HG02970 (cell line): ENCODE measurements around the gene LGALS8.

ENCODE experiments used
- ATAC-seq: cut with Tn5 transposase; IDR thresholded peaks from one replicate; pipeline ENCODE4 v1.9.1; 2021; ENCODE audit warnings: mild to moderate bottlenecking, moderate library complexity, moderate number of reproducible peaks; ENCODE audit not compliant: unreplicated experiment, low FRiP score

The LGALS8 gene

DNA sequence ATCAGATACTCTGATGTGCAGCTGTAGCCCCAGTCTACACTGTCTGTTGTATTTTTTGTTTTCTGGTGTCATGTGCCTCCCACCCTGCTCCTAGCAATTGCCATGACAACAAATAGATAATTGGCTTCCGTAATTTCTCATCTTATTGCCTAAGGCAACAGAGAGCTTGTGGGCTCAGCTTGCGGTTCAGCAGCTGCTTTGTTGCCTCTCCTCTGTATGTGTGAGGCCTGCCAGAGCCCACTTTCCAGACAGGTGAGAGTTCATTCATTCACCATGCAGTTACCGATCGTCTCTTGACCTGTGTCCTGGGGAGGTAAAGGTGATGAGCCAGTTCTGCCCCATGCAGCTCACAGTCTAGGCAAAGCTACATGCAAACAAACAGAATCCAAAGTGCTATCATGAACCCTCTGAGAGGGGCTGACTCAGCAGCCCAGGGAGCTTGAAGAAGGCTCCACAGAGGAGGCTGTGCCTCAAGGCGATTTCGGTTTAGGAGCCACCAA, 11.9 kb downstream of the LGALS8 start:
- ATAC-seq = no peak

DNA sequence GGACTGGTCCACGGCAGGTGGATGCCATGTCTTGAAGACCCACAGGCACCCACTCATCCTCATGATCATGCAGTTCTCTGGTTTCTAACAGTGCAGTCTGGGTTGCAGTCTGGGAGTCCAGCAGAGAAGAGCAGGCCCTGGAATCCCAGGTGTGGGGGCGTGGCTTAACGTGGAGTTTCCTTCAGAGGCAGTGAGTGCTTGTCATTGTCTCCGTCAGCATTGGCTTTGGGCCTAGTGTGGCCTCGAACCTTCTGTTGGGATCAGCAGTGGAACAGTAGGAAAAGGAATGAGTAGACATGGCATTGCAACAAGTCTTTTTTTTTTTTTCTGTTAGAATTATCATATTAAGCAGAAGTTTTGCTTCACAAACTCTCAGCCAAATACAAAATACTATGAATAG, 12.8 kb downstream of the LGALS8 start:
- no peak for ATAC-seq

DNA sequence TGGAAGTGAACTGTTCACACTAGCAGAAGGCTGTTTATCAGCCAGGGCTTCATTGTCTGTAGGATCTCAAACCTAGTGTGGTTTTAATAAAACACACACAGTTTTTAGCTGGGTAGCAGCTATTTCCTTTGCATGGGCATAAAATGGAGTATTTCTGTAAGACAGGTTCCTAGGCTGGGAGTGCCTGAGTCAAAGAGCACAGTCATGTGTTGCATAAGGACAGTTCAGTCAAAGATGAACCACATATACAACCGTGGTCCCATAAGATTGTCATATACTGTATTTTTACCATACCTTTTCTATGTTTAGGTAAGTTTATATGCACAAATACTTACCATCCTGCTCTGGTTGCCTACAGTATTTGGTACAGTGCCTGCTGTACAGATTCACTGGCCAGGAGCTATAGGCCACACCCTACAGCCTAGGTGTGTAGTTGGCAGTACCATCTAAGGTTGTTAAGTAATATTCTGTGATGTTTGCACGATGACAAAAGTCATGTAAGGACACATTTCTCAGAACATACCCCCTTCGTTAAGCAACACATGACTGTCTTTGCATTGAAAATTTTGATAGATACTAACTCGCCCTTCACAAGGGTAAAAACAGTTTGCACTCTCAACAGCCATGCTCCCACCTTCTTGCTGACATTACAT, 17.2 kb downstream of the LGALS8 start:
- ATAC-seq = no peak

GRCh38 chr1:236541710-236542109, 17.9 kb downstream of the LGALS8 start:
- no peak for ATAC-seq

DNA sequence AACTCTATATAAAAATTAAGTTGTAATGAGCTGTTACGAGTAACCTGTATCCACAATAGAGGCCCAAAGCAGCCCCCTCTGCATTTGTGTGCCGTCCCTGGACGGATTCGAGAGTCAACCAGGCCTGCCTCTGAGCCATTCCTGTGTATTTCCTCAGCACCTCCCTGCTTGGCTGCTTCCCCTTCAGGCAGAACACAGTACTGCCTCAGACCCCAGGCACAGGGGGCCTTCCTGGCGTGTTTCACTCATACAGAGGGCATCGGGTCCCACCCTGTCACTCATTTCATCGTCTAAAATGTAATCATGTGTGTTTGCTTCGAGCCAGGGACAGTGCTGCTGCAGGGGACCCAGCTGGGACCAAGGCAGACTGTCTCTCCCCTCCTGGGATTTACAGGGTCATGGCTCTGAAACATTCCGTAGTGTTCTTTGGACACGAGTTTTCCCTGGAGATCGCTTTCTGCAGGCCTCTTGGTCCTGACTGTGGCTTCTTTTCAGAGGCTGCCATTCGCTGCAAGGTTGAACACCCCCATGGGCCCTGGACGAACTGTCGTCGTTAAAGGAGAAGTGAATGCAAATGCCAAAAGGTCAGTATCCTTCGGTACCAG, 19.4 kb downstream of the LGALS8 start:
- no peak for ATAC-seq

- no peak for ATAC-seq
Measured at GRCh38 chr1:236545621-236546169, 21.9 kb downstream of the LGALS8 start.

DNA sequence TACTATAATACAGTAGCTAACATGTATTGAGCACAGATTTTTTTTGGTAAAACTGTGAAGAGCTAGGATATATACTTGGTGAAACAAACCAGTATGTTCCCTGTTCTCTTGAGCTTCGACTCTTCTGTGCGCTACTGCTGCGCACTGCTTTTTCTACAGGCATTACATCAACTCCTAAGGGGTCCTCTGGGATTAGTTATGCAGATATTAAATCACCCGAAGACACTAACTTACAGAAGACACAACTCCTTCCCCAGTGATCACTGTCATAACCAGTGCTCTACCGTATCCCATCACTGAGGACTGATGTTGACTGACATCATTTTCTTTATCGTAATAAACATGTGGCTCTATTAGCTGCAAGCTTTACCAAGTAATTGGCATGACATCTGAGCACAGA, 24.7 kb downstream of the LGALS8 start:
- no peak for ATAC-seq

DNA sequence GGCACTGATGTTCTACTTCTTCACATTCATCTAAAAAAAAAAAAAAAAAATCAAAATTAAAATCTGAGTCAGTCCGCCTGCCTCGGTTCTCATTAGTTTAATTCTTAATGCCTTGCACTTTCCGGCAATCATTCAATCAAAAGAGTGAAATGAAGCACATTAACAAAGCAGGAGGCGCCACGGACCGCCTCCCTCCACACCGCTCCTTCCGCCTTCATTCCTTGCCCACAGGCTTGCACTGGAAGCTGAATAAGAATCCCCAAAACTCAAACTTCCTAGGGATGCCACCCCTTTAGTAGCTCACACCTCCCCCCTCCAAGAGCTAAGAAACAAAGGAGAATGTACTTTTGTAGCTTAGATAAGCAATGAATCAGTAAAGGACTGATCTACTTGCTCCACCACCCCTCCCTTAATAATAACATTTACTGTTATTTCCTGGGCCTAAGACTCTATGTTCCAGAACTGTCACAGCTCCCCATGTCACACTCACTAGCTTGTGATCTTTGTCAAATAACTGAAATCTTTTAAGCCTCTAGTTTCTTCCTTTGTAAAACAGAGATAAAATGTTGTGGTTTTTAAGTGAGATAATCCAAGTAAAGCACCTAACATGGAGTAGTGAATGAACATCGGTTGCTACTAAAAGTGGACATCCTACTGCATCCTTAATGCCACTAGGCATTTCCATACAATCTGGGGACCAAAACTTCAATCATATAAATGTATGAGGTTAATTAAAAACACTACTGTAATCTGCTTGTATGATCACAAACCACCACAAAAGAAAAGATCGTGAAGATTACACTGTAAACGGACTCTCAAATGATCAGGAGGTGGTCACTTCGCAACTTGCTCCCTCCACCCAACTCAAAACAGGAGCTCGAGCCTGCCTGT, 27.4 kb downstream of the LGALS8 start:
- no peak for ATAC-seq

DNA sequence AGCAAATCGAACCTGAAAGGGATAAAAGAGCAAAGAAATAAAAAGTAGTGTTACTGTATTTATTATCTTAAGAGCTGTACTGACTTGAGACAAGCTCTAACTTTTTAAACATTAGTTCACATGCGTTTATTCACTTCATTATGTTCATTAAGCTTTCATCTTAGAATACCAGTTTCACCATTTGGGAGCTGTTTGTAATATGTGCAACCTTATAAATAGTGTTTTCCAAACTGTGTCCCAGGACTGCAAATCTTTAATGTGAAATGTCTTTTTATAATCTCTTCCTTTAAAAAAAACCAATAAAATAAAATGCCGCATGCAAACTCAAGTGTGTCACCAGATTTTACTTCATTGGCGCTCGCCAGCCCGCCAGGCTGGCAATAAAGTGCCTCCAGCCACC, 28.3 kb downstream of the LGALS8 start:
- no peak for ATAC-seq

- ATAC-seq = no peak
Measured at GRCh38 chr1:236552901-236553300, 29.1 kb downstream of the LGALS8 start.

- no peak for ATAC-seq
Measured at GRCh38 chr1:236553370-236553769, 29.6 kb downstream of the LGALS8 start.

- ATAC-seq = no peak
Measured at GRCh38 chr1:236556606-236557005, 32.8 kb downstream of the LGALS8 start.

DNA sequence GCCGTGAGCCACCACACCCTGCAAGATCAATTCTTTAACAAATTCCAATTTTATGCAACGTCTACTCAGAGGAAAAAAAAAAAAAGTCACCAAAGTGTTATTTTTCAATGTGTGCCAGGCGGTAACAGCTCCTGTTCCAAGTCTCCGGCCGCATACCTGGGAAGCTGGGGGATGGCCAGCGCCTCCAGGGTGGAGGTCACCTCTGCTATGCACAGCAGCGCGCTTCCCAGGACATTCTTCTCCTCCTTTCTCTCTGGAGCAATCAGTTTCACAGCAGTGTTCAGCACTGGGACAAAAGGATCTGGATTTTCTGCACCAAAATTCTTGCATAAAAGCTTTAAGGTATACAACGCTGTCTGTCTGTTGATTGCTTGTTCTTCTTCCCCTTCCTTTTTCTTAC, 34.3 kb downstream of the LGALS8 start:
- no peak for ATAC-seq

GRCh38 chr1:236558846-236559245, 35.1 kb downstream of the LGALS8 start:
- no peak for ATAC-seq

GRCh38 chr1:236560213-236560771, 36.5 kb downstream of the LGALS8 start:
- no peak for ATAC-seq

GRCh38 chr1:236561976-236562375, 38.2 kb downstream of the LGALS8 start:
- ATAC-seq = no peak

GRCh38 chr1:236565530-236565929, 41.7 kb downstream of the LGALS8 start:
- no peak for ATAC-seq

- ATAC-seq = no peak
Measured at GRCh38 chr1:236568285-236568894, 44.6 kb downstream of the LGALS8 start.

- ATAC-seq = no peak
Measured at GRCh38 chr1:236575523-236575922, 51.7 kb downstream of the LGALS8 start.

GRCh38 chr1:236576004-236576403, 52.2 kb downstream of the LGALS8 start:
- no peak for ATAC-seq
